HG02870 (cell line): ENCODE results near the gene CNGA1.

Experiments used
- ATAC-seq: cut with Tn5 transposase; IDR thresholded peaks from one replicate; pipeline ENCODE4 v1.9.1; 2021; ENCODE audit warnings: mild to moderate bottlenecking, moderate library complexity; ENCODE audit not compliant: unreplicated experiment

The CNGA1 gene

GRCh38 chr4:47913861-47914219, 102.6 kb downstream of the CNGA1 start:
- ATAC-seq, result peak; percentile 25

GRCh38 chr4:47913330-47913729, 103.2 kb downstream of the CNGA1 start:
- no peak for ATAC-seq

- ATAC-seq, result no peak
These were observed 109.3 kb downstream of the CNGA1 start for GRCh38 chr4:47907089-47907646.

- no peak for ATAC-seq
These were observed 116.8 kb downstream of the CNGA1 start for GRCh38 chr4:47899639-47900038.

GRCh38 chr4:47891928-47892327, 124.6 kb downstream of the CNGA1 start:
- ATAC-seq, result no peak
